ENCODE results near the gene TPPP2. TPM values are rescaled to one million over a fixed set of nuclear protein-coding genes. Genes with fewer than 3 reads are reported as not detected.

TPPP2 gene
- total RNA-seq, 4 donors from 2014 or later, result 0.22 to 2.3 (median 1.1) TPM

- H3K9me3 ChIP-seq, result no peaks in the 10 kb centered on the region
- DNase-seq (peak; percentile 72 to 85), ATAC-seq (peak; percentile 35 to 61)
- peaks cover 66 to 74% of the 10 kb centered on the region in 2 donors for H3K4me1 ChIP-seq
- no peak within 1 kb of the TSS for H3K4me3 ChIP-seq
- H3K36me3 ChIP-seq, result no peaks in the 10 kb centered on the region
- H3K27me3 ChIP-seq, result no peaks in the 10 kb centered on the region
- peak within 1 kb of the TSS; percentile 78 to 85 (median 83) for H3K27ac ChIP-seq
- TF ChIP-seq, protein P1, sequence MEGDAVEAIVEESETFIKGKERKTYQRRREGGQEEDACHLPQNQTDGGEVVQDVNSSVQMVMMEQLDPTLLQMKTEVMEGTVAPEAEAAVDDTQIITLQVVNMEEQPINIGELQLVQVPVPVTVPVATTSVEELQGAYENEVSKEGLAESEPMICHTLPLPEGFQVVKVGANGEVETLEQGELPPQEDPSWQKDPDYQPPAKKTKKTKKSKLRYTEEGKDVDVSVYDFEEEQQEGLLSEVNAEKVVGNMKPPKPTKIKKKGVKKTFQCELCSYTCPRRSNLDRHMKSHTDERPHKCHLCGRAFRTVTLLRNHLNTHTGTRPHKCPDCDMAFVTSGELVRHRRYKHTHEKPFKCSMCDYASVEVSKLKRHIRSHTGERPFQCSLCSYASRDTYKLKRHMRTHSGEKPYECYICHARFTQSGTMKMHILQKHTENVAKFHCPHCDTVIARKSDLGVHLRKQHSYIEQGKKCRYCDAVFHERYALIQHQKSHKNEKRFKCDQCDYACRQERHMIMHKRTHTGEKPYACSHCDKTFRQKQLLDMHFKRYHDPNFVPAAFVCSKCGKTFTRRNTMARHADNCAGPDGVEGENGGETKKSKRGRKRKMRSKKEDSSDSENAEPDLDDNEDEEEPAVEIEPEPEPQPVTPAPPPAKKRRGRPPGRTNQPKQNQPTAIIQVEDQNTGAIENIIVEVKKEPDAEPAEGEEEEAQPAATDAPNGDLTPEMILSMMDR (IDR thresholded peaks at IDR 0.05 in 4 of 5, conservative IDR thresholded peaks at IDR 0.05 in 1 of 5), result no peak
- peak in 1 of 2 donors; percentile 28 for TF ChIP-seq POLR2A (IDR thresholded peaks at IDR 0.05)
- intact Hi-C loops (cut with DNase I; ENCODE audit: low total_unique reads) (loop anchor here (5.0 to 10.0 kb wide), 2 partner anchors 360 to 427 kb away; partner anchors contain the start of gene RNASE4), in situ Hi-C loops (cut with MboI; ENCODE audit: low sequenced_read_pairs in 4 of 4) (loop anchor here in 1 of 4 donors (25.0 kb wide), 1 partner anchor 580 kb away; the partner anchor contains the start of genes APEX1, OSGEP, PIP4P1 and PNP)
Measured at GRCh38 chr14:21041676-21042433, 11.8 kb downstream of the TPPP2 start, which contains the start of gene RNASE7. Gene RNASE7, plus strand, starts transcription at chr14:21042362. Its CDS starts 631 bp downstream, at chr14:21042993.

- H3K4me3 ChIP-seq, result no peak overlapping the region
- intact Hi-C loops (cut with DNase I; ENCODE audit: low total_unique reads), result loop anchor here (5.0 to 10.0 kb wide), 2 partner anchors 361 to 428 kb away; partner anchors contain the start of gene RNASE4
Measured at GRCh38 chr14:21042918-21043317, 12.9 kb downstream of the TPPP2 start.

GRCh38 chr14:21043387-21043973 lies 13.5 kb downstream of the TPPP2 start:
- ATAC-seq (no peak), DNase-seq (no peak)
- in situ Hi-C loops (cut with MboI; ENCODE audit: low sequenced_read_pairs in 4 of 4) (loop anchor here in 1 of 4 donors (25.0 kb wide), 1 partner anchor 581 kb away; the partner anchor contains the start of genes APEX1, OSGEP, PIP4P1 and PNP), intact Hi-C loops (cut with DNase I; ENCODE audit: low total_unique reads) (loop anchor here (5.0 to 10.0 kb wide), 2 partner anchors 361 to 429 kb away; partner anchors contain the start of gene RNASE4)
- Histone ChIP-seq H3K4me1 (peaks cover 62 to 70% of the 10 kb centered on the region in 2 donors), H3K27ac (peak overlapping the region; percentile 70 to 85 (median 80)), H3K36me3 (no peaks in the 10 kb centered on the region), H3K9me3 (no peaks in the 10 kb centered on the region), H3K4me3 (no peak overlapping the region), H3K27me3 (no peaks in the 10 kb centered on the region)
- TF ChIP-seq POLR2A (IDR thresholded peaks at IDR 0.05), result no peak
- TF ChIP-seq, protein P1 (IDR thresholded peaks at IDR 0.05 in 4 of 5, conservative IDR thresholded peaks at IDR 0.05 in 1 of 5), result no peak

More at GRCh38 chr14:21042918-21043317, 12.9 kb downstream of the TPPP2 start:
- H3K27ac ChIP-seq, result peak overlapping the region; percentile 70 to 85 (median 80)
- ATAC-seq (no peak), DNase-seq (no peak)
- H3K27me3 ChIP-seq, result no peaks in the 10 kb centered on the region
- no peaks in the 10 kb centered on the region for H3K9me3 ChIP-seq
- TF ChIP-seq POLR2A (IDR thresholded peaks at IDR 0.05), result no peak
- TF ChIP-seq, protein P1 (IDR thresholded peaks at IDR 0.05 in 4 of 5, conservative IDR thresholded peaks at IDR 0.05 in 1 of 5), result no peak
- H3K4me1 ChIP-seq, result peaks cover 65 to 74% of the 10 kb centered on the region in 2 donors
- H3K36me3 ChIP-seq, result no peaks in the 10 kb centered on the region
- in situ Hi-C loops (cut with MboI; ENCODE audit: low sequenced_read_pairs in 4 of 4), result loop anchor here in 1 of 4 donors (25.0 kb wide), 1 partner anchor 581 kb away; the partner anchor contains the start of genes APEX1, OSGEP, PIP4P1 and PNP

GRCh38 chr14:21043974-21044618 lies 14.1 kb downstream of the TPPP2 start:
- DNase-seq, result peak in 1 of 2 donors; percentile 68
- no peaks in the 10 kb centered on the region for H3K27me3 ChIP-seq
- H3K36me3 ChIP-seq, result no peaks in the 10 kb centered on the region
- H3K27ac ChIP-seq, result peak overlapping the region; percentile 70 to 85 (median 80)
- H3K9me3 ChIP-seq, result no peaks in the 10 kb centered on the region
- in situ Hi-C loops (cut with MboI; ENCODE audit: low sequenced_read_pairs in 4 of 4) (loop anchor here in 1 of 4 donors (25.0 kb wide), 1 partner anchor 582 kb away; the partner anchor contains the start of genes APEX1, OSGEP, PIP4P1 and PNP), intact Hi-C loops (cut with DNase I; ENCODE audit: low total_unique reads) (loop anchor here (5.0 to 10.0 kb wide), 2 partner anchors 362 to 429 kb away; partner anchors contain the start of gene RNASE4)
- H3K4me1 ChIP-seq, result peaks cover 61 to 66% of the 10 kb centered on the region in 2 donors
- no peak for TF ChIP-seq POLR2A (IDR thresholded peaks at IDR 0.05)
- TF ChIP-seq, protein P1 (IDR thresholded peaks at IDR 0.05 in 4 of 5, conservative IDR thresholded peaks at IDR 0.05 in 1 of 5), result no peak
- H3K4me3 ChIP-seq, result no peak overlapping the region
- peak in 1 of 2 donors; percentile 51 for ATAC-seq

Measured in gastrocnemius medialis (tissue), 4 donors.